ENCODE data around the gene ZNF335. TPM values are rescaled to one million over a fixed set of nuclear protein-coding genes. Genes with fewer than 3 reads are reported as not detected.

The ZNF335 gene
- total and polyA plus RNA-seq, 2 of the 13 experiments (the other 11 are each of a cell fraction or from before 2014, with no cell fraction given) = 9.7 to 13.7 TPM

- no peak for TF ChIP-seq ARHGAP35 (CRISPR knock-in tag; IDR thresholded peaks at IDR 0.05; ENCODE audit: borderline replicate concordance)
- TF ChIP-seq BCL3 (CRISPR knock-in tag; IDR thresholded peaks at IDR 0.05) = no peak
- TF ChIP-seq NFYC (CRISPR knock-in tag; IDR thresholded peaks at IDR 0.05) = no peak; the same call in 1 of the 2 replicates
- no peak for TF ChIP-seq ZNF646 (CRISPR knock-in tag; IDR thresholded peaks at IDR 0.05)
- TF ChIP-seq ZNF503 (CRISPR knock-in tag; IDR thresholded peaks at IDR 0.05) = no peak
- 0 out of 2 replicates have a peak, but pooled peaks have one; percentile 56 for TF ChIP-seq ETS1 (CRISPR knock-in tag; IDR thresholded peaks at IDR 0.05)
- TF ChIP-seq PBX3 (CRISPR knock-in tag; IDR thresholded peaks at IDR 0.05; ENCODE audit: borderline replicate concordance) = no peak
- no peak for TF ChIP-seq RFX1 (IDR thresholded peaks at IDR 0.05)
- TF ChIP-seq ZNF850 (CRISPR knock-in tag; conservative IDR thresholded peaks at IDR 0.05) = no peak
- no peak for TF ChIP-seq ZNF710 (CRISPR knock-in tag; IDR thresholded peaks at IDR 0.05; ENCODE audit: borderline replicate concordance)
- no peak for TF ChIP-seq ONECUT2 (CRISPR knock-in tag; IDR thresholded peaks at IDR 0.05)
- no peak for TF ChIP-seq GFI1 (CRISPR knock-in tag; IDR thresholded peaks at IDR 0.05; ENCODE audit: borderline replicate concordance)
- TF ChIP-seq MYNN (CRISPR knock-in tag; IDR thresholded peaks at IDR 0.05; ENCODE audit: low read depth) = no peak
- TF ChIP-seq ZNF143 (CRISPR knock-in tag; IDR thresholded peaks at IDR 0.05) = peak; percentile 4; the same call in 1 of the 2 replicates
Measured at GRCh38 chr20:45972500-45973183, 639 bp upstream of the ZNF335 start (continued).

All from HepG2 (cell line).